WERI-Rb-1 (cell line): ENCODE data around the gene UNC5A.

Source experiments
- DNase-seq: peaks from one replicate; pipeline ENCODE4 v3.0.0-alpha.2; 2020
- H3K27ac ChIP-seq: fragments of 250-450 bp; sonication (Bioruptor Pico); 2 replicates; pipeline ENCODE4 v1.5.1; 2020; ENCODE audit warnings: mild to moderate bottlenecking, moderate library complexity
- H3K27me3 ChIP-seq: fragments of 250-450 bp; sonication (Bioruptor Pico); 2 replicates; pipeline ENCODE4 v1.5.1; 2021; ENCODE audit warnings: mild to moderate bottlenecking, low read depth, moderate library complexity; ENCODE audit not compliant: insufficient read depth, severe bottlenecking
- H3K36me3 ChIP-seq: fragments of 250-450 bp; sonication (Bioruptor Pico); 2 replicates; pipeline ENCODE4 v1.5.1; 2020; ENCODE audit warnings: mild to moderate bottlenecking, moderate library complexity
- H3K4me3 ChIP-seq: 2 replicates; pipeline ENCODE4 v1.5.1; 2011; ENCODE audit warnings: low read depth, mild to moderate bottlenecking, control low read depth, low read length
- H3K9me3 ChIP-seq: fragments of 250-450 bp; sonication (Bioruptor Pico); 2 replicates; pipeline ENCODE4 v1.5.1; 2021; ENCODE audit warnings: mild to moderate bottlenecking, moderate library complexity; ENCODE audit not compliant: severe bottlenecking
- CTCF ChIP-seq: IDR thresholded peaks from 2 replicates; pipeline ENCODE4 v1.5.1; 2011; ENCODE audit warnings: low read depth, mild to moderate bottlenecking, control low read depth, inconsistent platforms, low read length

Gene UNC5A

GRCh38 chr5:176822793-176823481, 12.6 kb downstream of the UNC5A start:
- peak; percentile 56 for DNase-seq
- Histone ChIP-seq H3K9me3 (no peaks in the 10 kb centered on the region), H3K4me3 (no peak overlapping the region), H3K27ac (no peak overlapping the region), H3K27me3 (no peaks in the 10 kb centered on the region), H3K36me3 (no peaks in the 10 kb centered on the region)
- TF ChIP-seq CTCF = no peak

GRCh38 chr5:176823869-176824412, 13.6 kb downstream of the UNC5A start:
- H3K9me3 ChIP-seq = no peaks in the 10 kb centered on the region
- TF ChIP-seq CTCF = no peak
- H3K4me3 ChIP-seq = no peak overlapping the region
- no peak for DNase-seq
- no peaks in the 10 kb centered on the region for H3K36me3 ChIP-seq
- H3K27ac ChIP-seq = no peak overlapping the region
- H3K27me3 ChIP-seq = no peaks in the 10 kb centered on the region

- Histone ChIP-seq H3K4me3 (no peak overlapping the region), H3K27me3 (no peaks in the 10 kb centered on the region)
- DNase-seq = no peak
Measured at GRCh38 chr5:176824604-176825003, 14.2 kb downstream of the UNC5A start.

GRCh38 chr5:176825234-176825633, 14.9 kb downstream of the UNC5A start:
- H3K27me3 ChIP-seq = no peaks in the 10 kb centered on the region
- no peak for TF ChIP-seq CTCF
- no peak for DNase-seq
- no peaks in the 10 kb centered on the region for H3K36me3 ChIP-seq
- no peak overlapping the region for H3K27ac ChIP-seq
- no peaks in the 10 kb centered on the region for H3K9me3 ChIP-seq
- no peak overlapping the region for H3K4me3 ChIP-seq

More at GRCh38 chr5:176824604-176825003, 14.2 kb downstream of the UNC5A start:
- Histone ChIP-seq H3K36me3 (no peaks in the 10 kb centered on the region), H3K9me3 (no peaks in the 10 kb centered on the region), H3K27ac (no peak overlapping the region)
- no peak for TF ChIP-seq CTCF

- H3K27ac ChIP-seq = no peak overlapping the region
- H3K36me3 ChIP-seq = no peaks in the 10 kb centered on the region
- H3K9me3 ChIP-seq = no peaks in the 10 kb centered on the region
- no peak for TF ChIP-seq CTCF
- no peak for DNase-seq
- H3K27me3 ChIP-seq = no peaks in the 10 kb centered on the region
- H3K4me3 ChIP-seq = no peak overlapping the region
Measured at GRCh38 chr5:176825957-176826356, 15.6 kb downstream of the UNC5A start.
